Ascending aorta (tissue), 2 donors: ENCODE measurements around the gene IMMP1L. TPM values are rescaled to one million over a fixed set of nuclear protein-coding genes. Genes with fewer than 3 reads are reported as not detected.
A peak's percentile ranks its signal among the peaks of the same experiment; 100 is the strongest.

Source experiments
- DNase-seq, 2 donors: peaks; one replicate each; pipeline ENCODE4 v3.0.0-alpha.2; 2019; ENCODE audit warnings: low spot score in 2 of 2
- H3K27ac ChIP-seq, 2 donors: fragments of 200-600 bp; sonication (generic); one replicate each; pipeline ENCODE4 v1.5.1; 2016 to 2017; ENCODE audit warnings: mild to moderate bottlenecking in 1 of 2
- H3K27me3 ChIP-seq: fragments of 200-600 bp; sonication (generic); one replicate; pipeline ENCODE4 v1.5.1; 2017
- H3K36me3 ChIP-seq, 2 donors: fragments of 200-600 bp; sonication (generic); one replicate each; pipeline ENCODE4 v1.5.1; 2016
- H3K4me1 ChIP-seq, 2 donors: fragments of 200-600 bp; sonication (generic); one replicate each; pipeline ENCODE4 v1.5.1; 2016 to 2017; ENCODE audit warnings: mild to moderate bottlenecking in 1 of 2
- H3K4me3 ChIP-seq, 2 donors: fragments of 200-600 bp; sonication (generic); one replicate each; pipeline ENCODE4 v1.5.1; 2016 to 2017; ENCODE audit warnings: mild to moderate bottlenecking in 1 of 2
- H3K9me3 ChIP-seq, 2 donors: fragments of 200-600 bp; sonication (generic); one replicate each; pipeline ENCODE4 v1.5.1; 2016
- intact Hi-C: fragments of 100-400 bp; cut with DNase I; formaldehyde crosslinking; loops from one replicate; pipeline ENCODE4 v1.15.1; 2023
- total RNA-seq: library from RNA; depleted of rRNA; stranded (reverse); fragments of >200 nt; gene quantifications from one replicate; pipeline ENCODE4 v1.1.0, GENCODE V29; 2016
- TF ChIP-seq, protein P1 (sequence below), 3 experiments: fragments of 200-600 bp in 2 of 3; fragments of 450-650 bp in 1 of 3; sonication (generic) in 2 of 3; IDR thresholded peaks; one replicate each; pipeline ENCODE4 v1.5.1; 2016 to 2019; ENCODE audit warnings: antibody characterized with exemption in 3 of 3, mild to moderate bottlenecking in 1 of 3, moderate library complexity in 1 of 3

Gene IMMP1L
- total RNA-seq, 1 donor from 2014 or later = not detected

DNA sequence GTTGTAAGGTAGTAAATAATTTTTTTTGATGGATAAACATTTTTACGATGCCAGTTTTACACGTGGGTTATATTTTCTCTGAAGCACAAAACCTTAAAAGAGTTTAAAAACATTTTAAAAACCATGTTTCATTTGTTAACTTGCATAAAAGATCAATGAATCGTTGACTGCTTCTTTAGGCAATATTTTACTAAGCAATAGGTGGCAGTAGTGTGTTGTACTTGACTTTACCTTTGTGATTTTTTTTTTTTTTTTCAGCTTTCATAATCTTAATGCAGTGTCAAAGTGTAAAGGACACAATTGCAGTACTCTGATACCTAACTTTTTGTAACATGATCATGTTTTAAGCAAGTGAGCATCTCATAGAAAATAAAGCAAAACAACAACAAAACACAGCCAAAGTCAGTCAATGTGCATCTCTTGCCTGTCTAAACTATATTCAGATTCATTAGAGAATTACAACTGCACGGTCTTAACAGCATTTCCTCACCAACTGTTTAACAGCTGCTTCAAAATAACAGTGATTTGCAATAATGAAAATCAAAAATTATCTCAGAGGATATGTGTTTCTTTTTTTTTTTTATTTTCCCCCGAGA is 112.1 kb downstream of the IMMP1L start:
- intact Hi-C loops = loop anchor here (10.0 kb wide), 1 partner anchor 777 kb away; no protein-coding TSS in a partner anchor
- no peak overlapping the region for H3K27ac ChIP-seq

DNA sequence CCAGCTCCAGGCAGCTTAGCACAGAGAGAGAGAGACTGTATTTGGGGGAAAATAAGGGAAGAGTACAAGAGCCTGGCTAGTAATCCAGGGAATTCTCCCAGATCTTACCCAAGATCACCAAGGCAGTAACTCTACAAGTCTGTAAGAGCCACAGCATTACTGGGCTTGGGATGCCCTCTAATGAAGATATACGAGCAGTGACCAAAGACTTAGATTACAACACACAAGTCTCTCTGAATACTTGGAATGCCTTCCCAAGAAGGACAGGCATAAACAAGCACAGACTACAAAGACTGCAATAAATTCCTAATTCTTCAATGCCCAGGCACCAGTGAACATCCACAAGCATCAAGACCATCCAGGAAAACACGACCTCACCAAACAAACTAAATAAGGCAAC is 122.0 kb downstream of the IMMP1L start:
- no peak for DNase-seq
- Histone ChIP-seq H3K9me3 (no peaks in the 10 kb centered on the region), H3K4me3 (no peak overlapping the region), H3K27ac (no peak overlapping the region), H3K4me1 (no peaks in the 10 kb centered on the region), H3K27me3 (no peaks in the 10 kb centered on the region), H3K36me3 (no peaks in the 10 kb centered on the region)
- intact Hi-C loops = no loop called here
- TF ChIP-seq, protein P1, sequence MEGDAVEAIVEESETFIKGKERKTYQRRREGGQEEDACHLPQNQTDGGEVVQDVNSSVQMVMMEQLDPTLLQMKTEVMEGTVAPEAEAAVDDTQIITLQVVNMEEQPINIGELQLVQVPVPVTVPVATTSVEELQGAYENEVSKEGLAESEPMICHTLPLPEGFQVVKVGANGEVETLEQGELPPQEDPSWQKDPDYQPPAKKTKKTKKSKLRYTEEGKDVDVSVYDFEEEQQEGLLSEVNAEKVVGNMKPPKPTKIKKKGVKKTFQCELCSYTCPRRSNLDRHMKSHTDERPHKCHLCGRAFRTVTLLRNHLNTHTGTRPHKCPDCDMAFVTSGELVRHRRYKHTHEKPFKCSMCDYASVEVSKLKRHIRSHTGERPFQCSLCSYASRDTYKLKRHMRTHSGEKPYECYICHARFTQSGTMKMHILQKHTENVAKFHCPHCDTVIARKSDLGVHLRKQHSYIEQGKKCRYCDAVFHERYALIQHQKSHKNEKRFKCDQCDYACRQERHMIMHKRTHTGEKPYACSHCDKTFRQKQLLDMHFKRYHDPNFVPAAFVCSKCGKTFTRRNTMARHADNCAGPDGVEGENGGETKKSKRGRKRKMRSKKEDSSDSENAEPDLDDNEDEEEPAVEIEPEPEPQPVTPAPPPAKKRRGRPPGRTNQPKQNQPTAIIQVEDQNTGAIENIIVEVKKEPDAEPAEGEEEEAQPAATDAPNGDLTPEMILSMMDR (IDR thresholded peaks at IDR 0.05) = no peak

More for the DNA sequence above, 112.1 kb downstream of the IMMP1L start:
- H3K4me3 ChIP-seq = no peak overlapping the region
- H3K9me3 ChIP-seq = peaks cover 0 to 7% of the 10 kb centered on the region in 2 donors
- peaks cover 0 to 3% of the 10 kb centered on the region in 2 donors for H3K36me3 ChIP-seq
- no peaks in the 10 kb centered on the region for H3K27me3 ChIP-seq
- DNase-seq = no peak
- no peaks in the 10 kb centered on the region for H3K4me1 ChIP-seq
- TF ChIP-seq, protein P1 (IDR thresholded peaks at IDR 0.05) = peak in 2 of 3 experiments; percentile 26 to 39

DNA sequence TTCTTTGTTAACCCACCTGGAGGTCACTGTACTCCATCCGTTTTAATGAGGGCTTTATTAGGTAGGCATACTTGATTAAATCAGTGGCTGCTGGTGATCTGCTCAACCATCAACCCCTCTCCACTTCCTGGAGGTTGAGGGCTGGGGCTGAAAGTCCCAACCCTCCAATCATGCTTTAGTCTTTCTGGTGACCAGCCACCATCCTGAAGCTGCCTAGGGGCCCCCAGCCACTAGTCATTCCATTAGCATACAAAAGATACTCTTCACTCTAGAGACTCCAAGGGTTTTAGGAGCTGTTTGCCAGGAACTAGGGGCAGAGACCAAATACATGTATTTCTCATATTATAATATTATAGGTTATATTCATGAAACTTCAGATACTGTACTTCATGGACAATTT is 126.3 kb downstream of the IMMP1L start:
- intact Hi-C loops = no loop called here
- no peaks in the 10 kb centered on the region for H3K27me3 ChIP-seq
- TF ChIP-seq, protein P1 (IDR thresholded peaks at IDR 0.05) = no peak
- no peaks in the 10 kb centered on the region for H3K9me3 ChIP-seq
- no peak overlapping the region for H3K27ac ChIP-seq
- no peak overlapping the region for H3K4me3 ChIP-seq
- no peaks in the 10 kb centered on the region for H3K36me3 ChIP-seq
- DNase-seq = no peak
- no peaks in the 10 kb centered on the region for H3K4me1 ChIP-seq

Other genes with a start within 250 kb of the IMMP1L start
- gene DCDC1, start 139.9 kb downstream of the IMMP1L start, total RNA-seq = not detected
- 22.5 TPM for gene DNAJC24, start 139.8 kb downstream of the IMMP1L start, total RNA-seq
- 37.1 TPM for gene ELP4, start 145 bp upstream of the IMMP1L start, total RNA-seq